GM21723 (cell line): ENCODE results near the gene SLCO3A1.

Experiments used
- ATAC-seq: cut with Tn5 transposase; IDR thresholded peaks from one replicate; pipeline ENCODE4 v1.9.1; 2021; ENCODE audit warnings: mild to moderate bottlenecking, moderate library complexity; ENCODE audit not compliant: unreplicated experiment

The SLCO3A1 gene

GRCh38 chr15:92118162-92118935, 264.8 kb downstream of the SLCO3A1 start:
- ATAC-seq, result no peak

- no peak for ATAC-seq
Observed at GRCh38 chr15:92118936-92119325, 265.4 kb downstream of the SLCO3A1 start.

GRCh38 chr15:92120094-92120795, 266.7 kb downstream of the SLCO3A1 start:
- no peak for ATAC-seq

- no peak for ATAC-seq
Observed at GRCh38 chr15:92121047-92121446, 267.5 kb downstream of the SLCO3A1 start.

DNA sequence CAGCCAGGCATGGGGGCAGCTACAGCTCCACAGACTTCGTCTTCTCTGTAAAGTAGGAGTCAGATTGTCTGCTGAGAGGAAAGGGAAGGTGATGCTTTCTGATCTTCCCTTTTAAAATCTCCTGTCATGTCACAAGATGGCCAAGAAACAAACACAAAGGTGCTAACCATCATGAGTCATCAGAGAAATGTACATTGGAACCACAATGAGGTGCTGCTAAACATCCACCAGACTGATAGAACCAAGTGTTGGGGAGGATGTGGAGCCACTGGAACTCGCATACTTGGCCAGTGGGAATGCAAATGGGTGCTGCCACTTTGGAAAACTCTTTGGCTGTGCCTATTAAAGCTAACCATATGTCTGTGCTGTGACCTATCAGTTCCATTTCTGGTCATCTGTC, 268.8 kb downstream of the SLCO3A1 start:
- no peak for ATAC-seq

GRCh38 chr15:92123962-92124656, 270.6 kb downstream of the SLCO3A1 start:
- ATAC-seq, result no peak

DNA sequence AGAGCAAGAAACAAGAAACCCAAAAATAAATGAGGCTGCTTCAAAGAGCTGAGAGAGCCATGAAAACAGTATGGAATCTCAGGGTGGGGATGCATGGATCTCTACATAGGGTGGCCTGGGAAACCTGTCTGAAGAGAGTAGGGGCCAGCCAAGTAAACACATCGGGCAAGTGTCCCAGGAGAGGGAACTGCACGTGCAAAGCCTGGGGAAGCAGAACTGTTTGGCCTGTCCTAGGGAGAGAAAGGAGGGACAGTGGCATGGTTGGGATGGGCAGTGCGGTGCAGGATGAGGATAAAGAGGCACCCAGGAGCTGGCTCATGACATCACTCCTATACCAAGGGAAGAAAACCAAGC, 271.1 kb downstream of the SLCO3A1 start:
- no peak for ATAC-seq

GRCh38 chr15:92128788-92129187, 275.3 kb downstream of the SLCO3A1 start:
- ATAC-seq, result no peak

GRCh38 chr15:92130244-92130643, 276.7 kb downstream of the SLCO3A1 start:
- no peak for ATAC-seq

- no peak for ATAC-seq
Observed at GRCh38 chr15:92130906-92131305, 277.4 kb downstream of the SLCO3A1 start.

DNA sequence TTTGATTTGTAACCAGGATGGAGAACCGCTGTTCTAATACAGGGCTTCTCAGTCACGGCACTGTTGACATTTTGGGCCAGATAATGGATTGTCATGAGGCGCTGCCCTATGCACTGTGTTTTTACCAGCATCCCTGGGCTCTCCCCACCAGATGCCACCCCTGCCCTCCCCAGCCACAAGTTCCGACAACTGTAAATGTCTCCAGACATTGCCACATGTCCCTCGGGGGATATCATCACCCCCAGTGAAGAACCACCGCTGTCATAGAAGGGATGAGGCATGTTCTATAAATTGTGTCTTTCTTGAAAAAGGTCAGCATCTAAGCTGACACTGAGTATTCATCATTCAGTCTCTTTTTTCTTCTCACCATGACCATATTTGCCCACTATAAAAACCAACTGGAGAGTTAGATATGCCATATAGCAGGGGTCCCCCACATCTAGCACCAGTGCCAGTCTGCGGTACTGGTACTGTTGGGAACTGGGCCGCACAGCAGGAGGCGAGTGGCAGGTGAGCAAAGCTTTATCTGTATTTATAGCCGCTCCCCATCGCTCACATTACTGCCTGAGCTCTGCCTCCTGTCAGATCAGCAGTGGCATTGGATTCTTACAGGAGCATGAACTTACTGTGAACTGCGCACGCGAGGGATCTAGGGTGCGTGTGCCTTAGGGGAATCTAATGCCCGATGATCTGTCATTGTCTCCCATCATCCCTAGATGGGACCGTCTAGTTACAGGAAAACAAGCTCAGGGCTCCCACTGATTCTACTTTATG, 279.7 kb downstream of the SLCO3A1 start:
- ATAC-seq, result no peak

GRCh38 chr15:92140796-92141195, 287.3 kb downstream of the SLCO3A1 start:
- ATAC-seq, result no peak

GRCh38 chr15:92141607-92142006, 288.1 kb downstream of the SLCO3A1 start:
- ATAC-seq, result no peak

- ATAC-seq, result no peak
Observed at GRCh38 chr15:92142242-92143232, 289.0 kb downstream of the SLCO3A1 start.

DNA sequence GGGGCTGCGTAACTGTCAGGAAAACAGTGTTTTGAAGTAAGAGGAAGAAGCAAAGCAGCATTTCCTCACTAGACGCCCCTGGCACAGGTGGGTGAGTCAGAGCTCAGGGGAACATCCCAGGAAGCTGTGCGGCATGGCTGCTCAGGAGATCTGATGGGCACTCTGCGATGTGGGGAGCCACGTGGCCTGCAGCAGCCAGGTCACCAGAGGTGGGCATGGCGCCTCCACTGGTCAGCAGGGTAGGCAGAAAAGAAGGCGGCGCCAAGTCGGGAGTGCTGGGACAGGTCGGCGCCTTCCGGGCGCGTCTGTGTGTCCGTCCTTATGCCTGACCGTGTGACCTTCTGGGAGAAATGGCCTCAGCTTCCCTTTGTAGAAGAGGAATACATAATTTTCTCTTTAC, 290.3 kb downstream of the SLCO3A1 start:
- ATAC-seq, result no peak

- ATAC-seq, result no peak
Observed at GRCh38 chr15:92146511-92147150, 293.1 kb downstream of the SLCO3A1 start.

DNA sequence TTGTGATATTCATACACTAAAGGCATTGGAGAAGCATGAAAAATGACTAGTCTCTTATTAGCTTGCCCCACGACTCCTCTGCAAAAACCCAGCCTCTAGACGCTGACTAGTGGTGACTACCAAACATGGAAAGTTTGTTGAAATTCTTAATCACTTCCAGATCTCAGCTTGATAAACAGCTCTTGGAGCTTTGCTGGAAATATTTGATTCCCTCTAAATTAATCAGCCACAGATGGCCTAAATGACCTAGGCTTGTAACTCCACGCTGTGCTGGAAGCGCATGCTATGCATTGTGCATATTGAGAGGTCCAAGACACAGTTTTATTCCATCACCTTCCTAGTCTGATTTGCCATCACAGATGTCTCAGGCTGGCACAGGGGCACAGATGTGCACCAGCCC, 295.5 kb downstream of the SLCO3A1 start:
- ATAC-seq, result no peak

GRCh38 chr15:92149465-92149864, 296.0 kb downstream of the SLCO3A1 start:
- no peak for ATAC-seq

- ATAC-seq, result no peak
Observed at GRCh38 chr15:92151168-92151567, 297.7 kb downstream of the SLCO3A1 start.
